Hematopoietic multipotent progenitor cell treated with erythropoietin and hydrocortisone succinate and interleukin-3 and kit ligand, for 17 days (in vitro differentiated cells): Measurements from ENCODE around the gene MYO1A.
A peak's percentile ranks its signal among the peaks of the same experiment; 100 is the strongest.

Experiments used
- DNase-seq: peaks from one replicate; pipeline ENCODE4 v3.0.0-alpha.2; 2015; ENCODE audit warnings: low spot score

The MYO1A gene

DNA sequence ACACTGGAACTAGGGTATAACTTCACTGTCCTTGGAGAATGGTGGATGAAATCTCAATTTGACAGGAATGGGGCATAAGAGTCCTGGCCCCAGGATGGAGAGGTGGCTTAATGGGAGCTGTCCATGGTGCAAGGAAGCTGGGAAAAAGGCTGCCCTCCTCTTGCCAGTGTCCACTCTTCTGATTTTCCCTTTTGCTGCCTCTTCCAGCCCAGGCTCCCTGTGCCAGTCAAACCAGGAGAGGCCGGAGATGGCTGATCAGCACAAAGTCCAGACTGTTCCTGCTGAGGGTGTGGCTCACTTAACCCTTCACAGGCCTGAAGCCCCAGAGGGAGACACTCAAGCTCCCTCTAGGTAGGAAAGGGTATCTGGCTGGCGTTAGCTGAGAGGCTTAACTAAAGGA lies at the start of gene MYO1A:
Gene MYO1A, minus strand, starts transcription at position 240 of the 400 bp plus-strand sequence. CDS start 1,806 bp downstream, outside the sequence.
- no peak for DNase-seq

DNA sequence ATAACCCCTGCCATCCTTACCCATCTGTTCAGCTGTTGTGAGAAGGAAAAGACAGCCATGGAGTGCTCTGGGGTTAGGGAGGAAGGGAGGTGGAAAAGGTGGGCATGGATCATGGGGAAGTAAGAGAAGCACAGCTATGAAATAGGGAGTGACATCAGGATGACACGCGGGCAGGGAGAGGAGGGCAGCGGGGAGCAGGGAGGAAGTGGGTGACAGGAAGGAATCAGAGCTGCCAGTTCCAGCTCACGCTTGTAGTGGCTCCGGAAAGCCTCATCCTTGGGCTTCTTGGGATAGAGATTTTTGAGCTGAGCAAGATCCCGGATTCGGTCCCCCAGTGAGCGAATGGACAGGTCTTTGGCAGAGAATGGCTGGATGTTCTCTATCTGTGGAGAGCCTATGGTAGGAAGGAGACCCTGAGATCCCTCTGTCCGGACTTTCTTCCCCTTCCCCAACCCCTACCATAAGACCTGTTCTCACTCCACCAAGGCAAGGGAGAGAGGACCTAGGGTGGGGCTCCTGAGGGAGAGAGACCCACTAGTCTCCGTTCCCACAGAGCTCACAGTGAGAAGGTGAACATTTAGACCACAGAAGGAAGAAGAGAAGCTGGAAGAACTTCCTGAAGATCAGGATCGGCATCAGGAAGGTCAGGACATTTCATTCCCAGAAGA lies 49.3 kb upstream of the MYO1A start:
- DNase-seq: no peak

DNA sequence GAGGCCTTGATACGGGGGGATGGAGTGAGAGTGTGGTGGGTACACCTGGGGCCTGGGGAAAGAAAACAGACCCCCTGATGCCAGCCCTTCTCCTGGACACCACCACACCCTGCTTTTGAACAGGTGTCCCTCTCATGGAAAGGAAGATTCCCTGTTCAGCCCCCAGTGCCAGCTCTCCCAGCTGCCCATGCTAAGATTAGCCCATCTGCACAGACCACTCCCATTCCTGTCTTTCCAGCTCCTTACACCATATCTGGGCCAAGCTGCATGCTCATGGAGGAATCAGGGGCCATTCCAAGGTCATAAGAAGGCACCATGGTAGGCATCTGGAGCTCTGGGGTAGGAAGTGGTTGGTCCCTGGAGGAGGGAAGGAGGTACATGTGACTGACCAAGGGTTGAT lies 48.6 kb upstream of the MYO1A start:
- no peak for DNase-seq

DNA sequence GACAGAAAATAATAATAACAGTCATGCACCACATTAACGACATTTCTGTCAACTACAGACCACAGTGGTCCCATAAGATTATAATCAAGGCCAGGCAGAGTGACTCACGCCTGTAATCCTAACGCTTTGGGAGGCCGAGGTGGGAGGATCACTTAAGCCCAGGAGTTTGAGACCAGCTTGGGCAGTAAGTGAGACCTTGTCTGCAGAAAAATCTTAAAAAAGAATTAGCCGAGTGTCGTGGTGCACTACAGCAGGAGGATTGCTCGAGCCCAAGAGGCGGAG lies 47.6 kb upstream of the MYO1A start:
- DNase-seq: no peak

DNA sequence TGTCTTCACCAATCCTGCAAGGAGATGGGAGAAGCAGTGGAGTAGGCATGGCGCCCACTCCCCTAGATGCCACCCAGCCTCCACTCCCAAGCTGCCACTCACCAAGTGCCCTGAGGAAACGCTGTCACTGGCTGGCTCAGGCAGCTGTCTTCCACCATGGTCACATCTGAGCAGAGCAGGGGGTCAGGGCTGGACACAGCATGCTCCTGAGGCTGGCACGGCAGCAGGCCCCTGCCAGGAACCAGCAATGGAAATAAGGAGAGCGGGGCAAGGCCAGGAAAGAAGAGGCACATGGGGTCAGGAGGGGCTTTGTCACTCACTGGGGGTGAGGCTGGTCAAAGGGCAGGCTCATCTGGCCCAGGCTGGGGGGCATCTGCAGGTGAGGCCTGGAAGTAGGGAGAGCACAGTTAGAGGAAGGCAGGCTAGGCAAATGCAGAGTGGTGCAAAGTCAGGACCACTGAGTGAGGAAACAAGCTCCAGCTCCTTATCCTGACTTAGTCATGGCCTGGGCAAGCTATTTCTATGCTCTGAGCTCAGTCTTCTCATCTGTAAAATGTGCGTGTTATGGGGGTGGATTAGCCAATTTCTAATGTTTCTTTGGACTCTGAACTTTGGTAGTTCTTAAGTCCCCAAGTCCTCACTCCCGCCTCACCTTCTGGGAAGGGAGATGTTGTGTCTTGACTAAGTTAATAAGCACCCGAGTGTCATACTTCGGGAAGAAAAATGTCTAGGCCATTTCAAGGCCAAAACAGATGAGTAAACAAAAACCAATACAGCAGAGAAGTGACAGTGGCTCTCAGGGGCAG lies 47.0 kb upstream of the MYO1A start:
- no peak for DNase-seq

DNA sequence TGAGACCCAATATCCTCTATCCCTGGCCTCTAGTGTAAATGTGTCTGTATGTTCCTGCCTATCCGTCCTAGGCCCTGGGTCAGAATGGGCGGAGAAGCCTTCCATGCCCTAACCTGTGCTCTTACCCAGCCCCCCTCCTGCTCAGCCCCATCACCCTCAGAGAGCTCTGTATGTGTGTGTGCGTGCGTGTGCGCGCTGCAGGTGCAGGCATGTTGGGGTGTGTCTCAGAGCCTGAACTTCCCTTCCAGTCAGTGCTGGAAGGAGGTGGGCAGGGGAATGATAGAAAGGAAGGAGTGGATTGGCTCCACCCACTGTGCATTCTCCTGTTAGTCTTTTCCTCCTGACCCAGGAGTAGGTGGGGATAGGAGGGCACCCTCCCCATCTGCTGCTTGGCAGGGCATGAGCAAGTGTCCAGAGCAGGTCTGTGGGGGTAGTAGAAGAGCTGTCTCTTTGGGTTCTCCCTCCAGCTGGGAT lies 46.2 kb upstream of the MYO1A start:
- no peak for DNase-seq

DNA sequence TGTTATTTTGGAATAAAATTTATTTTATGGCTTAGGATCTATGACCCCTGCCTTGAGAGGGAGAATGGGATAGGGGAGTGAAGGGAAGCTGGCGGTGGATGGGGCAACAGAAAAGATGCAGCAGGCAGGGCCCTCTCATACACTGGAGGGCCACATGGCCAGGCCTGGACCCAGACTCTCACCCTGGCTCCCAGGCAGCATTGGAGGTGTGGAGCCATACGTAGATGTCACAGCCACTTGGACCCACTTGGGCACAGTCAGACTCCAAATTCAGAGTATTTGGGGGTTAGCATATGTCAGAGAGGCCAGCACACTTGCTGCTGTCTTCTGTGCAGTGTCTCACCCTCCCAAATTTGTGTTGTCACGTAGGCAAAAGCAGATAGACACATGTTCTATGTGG lies 45.5 kb upstream of the MYO1A start:
- no peak for DNase-seq

DNA sequence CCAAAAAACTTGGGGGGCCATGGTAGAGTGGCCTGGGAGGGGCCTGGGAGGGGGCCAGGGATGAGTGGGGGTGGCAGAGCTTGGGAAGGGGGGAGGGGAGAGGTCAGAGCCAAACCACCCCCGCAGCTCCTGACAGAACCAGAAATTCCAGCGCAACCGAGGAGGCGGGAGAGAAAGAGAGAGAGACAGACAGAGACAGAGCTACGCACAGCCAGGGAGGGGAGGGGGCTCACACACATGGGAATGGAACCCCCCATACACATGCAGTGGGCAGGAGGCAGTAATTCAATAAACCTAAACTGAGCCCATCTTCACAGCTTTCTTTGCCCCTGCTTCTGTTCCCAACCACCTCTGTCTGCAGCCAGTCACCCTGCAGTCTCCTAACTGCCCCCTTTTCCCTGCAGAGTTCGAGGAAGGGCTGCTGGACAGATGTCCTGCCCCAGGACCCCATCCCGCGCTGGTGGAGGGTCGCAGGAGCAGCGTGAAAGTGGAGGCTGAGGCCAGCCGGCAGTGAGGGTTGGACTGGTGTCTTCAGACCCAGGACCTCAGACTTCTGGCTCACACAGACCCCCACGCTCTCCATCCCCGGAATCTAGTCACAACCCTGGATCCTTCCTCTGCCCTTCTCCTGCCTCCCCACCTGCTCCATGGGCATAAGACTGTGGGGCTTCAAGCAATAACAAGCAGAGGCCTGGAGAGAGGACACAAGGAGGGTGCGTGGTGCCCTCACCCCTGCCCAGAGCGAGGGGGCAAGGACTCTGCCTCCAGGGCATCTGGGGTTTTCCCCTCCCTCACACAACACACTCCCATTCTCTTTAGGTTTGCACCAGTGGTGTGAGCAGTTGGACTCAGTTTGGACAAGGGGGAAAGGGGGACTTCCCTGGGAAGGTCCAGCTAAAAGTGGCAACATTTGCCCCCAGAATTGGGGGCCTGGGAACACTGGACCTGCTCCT lies 44.6 kb upstream of the MYO1A start:
- DNase-seq: no peak

DNA sequence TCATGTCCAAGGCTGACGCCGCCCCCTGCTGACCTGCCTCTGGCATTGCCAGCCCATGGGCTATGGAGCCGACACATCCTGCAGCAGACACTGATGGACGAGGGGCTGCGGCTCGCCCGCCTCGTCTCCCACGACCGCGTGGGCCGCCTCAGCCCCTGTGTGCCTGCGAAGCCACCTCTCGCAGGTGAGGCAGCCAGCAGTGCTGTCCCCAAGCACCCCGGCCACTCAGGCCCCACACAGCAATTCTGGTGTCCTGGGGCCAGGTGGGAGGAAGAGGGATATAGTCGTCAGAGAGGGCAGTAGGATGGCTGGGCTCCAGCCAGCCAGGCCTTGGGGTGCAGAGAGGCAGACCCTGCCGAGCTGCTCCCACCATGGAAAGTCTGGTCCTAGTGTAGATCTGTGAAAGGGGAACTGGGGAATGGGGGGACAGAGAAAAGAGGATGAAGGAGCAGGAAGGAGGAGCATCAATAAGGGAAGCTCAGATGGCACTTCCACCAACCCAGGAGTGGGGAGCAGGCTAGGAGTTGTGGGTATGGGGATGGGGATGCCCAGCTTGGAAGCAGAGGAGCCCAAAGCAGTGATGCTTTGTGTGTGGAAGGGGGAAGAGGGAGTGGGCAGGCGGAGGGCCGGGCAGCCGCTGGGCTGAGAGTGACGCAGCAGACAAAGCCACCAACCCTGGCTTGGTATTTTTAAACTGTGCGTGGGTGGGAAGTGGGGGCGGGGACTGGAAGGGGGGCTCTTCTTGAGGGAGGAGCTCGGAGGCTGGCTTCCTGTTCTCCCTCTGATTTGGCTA lies 43.7 kb upstream of the MYO1A start:
- peak; percentile 55 for DNase-seq

DNA sequence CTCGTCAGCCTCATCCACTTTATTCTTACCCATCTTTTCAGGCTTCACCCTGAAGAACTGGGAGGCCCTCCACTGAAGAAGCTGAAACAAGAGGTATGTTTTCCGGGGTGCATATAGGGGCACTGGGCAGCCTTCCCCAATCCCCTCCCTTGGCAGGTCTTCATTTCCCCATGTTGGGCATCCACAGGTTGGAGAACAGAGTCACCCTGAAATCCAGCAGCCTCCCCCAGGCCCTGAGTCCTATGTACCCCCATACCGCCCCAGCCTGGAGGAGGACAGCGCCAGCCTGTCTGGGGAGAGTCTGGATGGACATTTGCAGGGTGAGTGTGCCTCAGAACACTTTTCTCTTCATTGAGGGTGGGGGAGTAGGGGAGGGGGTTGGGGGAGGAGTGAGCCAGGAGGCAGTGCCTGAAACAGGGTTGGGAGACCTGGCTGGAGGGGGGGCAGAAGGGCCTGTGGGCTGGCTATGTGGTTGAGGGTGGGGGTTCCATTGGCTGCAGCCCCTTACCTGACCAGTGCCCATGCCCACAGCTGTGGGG lies 43.0 kb upstream of the MYO1A start:
- DNase-seq: no peak

DNA sequence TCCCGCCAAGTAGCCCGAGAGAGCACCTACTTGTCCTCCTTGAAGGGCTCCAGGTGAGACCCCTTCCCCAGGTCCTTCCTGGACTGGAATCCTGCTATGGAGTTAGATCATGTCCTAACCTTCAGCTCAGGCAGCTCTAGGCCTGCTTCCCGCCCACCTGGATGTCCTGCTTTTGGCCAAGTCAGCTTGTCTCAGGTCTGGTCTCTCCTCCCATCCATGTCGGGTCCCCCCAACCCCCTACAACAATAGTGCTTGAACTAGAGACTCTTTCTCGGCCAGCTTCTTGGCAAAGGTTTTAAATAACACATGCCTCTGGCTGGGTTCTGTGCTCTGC lies 42.6 kb upstream of the MYO1A start:
- DNase-seq: no peak

DNA sequence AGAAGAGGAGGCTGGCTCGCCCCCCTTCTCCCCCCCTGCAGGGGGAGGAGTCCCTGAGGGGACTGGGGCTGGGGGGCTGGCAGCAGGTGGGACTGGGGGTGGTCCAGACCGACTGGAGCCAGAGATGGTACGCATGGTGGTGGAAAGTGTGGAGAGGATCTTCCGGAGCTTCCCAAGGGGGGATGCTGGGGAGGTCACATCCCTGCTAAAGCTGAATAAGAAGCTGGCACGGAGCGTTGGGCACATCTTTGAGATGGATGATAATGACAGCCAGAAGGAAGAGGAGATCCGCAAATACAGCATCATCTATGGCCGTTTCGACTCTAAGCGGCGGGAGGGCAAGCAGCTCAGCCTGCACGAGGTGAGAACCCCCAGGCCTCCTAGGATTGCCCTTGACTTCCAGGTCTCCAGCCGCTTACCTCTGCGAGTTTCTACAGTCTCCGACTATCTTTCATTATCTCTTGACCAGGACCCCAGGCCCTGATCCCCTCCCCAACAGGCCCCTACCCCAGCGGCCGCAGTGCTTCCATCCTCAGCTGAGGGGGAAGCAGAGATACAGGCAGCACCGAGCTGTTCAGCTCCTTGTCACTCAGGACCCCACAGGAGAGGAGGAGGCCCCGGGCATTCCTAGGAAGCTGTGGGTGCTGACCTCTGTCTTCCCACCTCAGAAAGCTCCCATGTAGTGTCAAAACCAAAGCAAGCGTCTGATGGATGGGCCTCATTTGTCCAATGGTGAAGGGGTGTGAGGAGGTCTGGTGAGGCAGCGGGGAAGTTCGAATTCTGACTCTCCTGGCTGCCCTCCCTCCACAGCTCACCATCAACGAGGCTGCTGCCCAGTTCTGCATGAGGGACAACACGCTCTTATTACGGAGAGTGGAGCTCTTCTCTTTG lies 42.0 kb upstream of the MYO1A start:
- DNase-seq: no peak

DNA sequence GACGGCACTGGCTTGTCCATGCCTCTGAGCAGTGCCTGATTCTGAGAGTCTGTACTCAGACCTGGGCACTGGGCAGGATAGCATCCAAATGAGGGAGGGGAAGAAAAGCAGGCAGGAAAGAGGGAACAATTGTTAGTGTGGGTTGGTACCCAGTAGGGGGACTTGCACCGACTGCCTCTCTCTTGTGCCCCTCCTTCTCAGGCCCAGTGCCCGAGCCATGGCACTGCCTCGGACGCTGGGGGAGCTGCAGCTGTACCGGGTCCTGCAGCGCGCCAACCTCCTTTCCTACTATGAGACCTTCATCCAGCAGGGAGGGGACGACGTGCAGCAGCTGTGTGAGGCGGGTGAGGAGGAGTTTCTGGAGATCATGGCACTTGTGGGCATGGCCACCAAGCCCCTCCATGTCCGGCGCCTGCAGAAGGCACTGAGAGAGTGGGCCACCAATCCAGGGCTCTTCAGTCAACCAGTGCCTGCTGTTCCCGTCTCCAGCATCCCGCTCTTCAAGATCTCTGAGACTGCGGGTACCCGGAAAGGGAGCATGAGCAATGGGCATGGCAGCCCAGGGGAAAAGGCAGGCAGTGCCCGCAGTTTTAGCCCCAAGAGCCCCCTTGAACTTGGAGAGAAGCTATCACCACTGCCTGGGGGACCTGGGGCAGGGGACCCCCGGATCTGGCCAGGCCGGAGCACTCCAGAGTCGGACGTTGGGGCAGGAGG lies 41.2 kb upstream of the MYO1A start:
- DNase-seq: no peak

DNA sequence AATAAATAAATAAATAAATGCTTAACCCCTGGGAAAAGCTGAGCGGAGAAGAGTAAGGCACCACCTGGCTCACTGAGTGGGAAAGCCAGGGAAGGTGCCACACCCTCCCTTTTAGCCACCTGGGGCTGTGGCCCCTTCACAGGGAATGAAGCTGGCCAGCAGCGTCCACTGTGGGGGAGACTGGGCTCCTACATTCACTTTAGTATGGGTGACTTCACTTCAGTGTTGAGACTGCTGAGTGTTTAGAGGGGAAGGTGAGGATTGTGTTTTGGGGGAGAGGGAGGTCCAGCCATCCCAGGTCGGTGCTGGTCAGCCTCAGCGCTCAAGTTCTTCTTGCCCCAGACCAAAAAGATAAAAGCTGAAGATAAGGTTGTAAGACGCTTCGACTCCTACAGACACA lies 40.6 kb upstream of the MYO1A start:
- no peak for DNase-seq

DNA sequence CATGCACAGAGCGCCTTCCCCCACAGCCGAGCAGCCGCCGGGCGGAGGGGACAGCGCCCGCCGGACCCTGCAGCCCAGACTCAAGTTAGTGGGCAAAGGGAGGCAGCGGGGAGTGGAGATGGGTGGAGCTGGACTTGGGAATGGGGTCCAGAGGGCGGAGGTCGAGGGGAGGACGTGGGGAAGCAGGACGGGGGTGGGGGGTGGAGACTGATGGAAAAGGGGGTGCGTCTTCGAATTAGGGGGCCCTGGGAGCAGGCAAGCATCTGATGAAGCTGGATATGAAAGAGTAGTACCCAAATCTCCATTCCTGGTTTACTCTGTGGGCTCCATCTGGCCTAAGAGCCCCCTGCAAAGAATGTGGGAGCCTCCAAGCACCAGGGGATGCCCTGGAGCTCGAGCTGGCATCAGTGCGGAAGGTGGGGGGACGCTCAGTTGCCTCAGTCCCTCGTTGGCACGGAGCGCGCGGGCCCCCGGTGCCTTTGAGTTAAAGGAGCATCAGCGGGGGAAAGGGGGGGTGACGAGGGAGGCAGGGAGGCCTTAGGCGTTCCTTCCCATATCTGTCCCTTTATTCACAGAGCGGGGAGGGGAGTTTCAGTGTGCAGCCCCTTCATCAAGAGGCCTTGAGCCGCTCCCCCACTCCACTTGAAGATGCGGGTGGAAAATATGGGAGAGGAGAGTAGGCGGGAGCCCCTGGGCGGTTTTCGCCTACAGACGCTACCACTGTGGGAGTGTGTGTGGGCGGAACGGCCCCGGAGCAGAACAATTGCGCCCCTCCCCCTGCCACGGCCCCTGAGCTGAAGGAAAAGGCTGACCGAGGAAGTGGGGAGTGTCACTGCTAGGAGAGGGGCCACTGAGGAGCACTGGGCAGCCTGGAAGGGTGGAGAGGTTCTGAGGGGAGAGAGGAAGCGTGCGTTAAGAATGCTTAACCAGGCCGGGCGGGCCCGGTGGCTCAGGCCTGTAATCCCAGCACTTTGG lies 39.6 kb upstream of the MYO1A start:
- DNase-seq: no peak

DNA sequence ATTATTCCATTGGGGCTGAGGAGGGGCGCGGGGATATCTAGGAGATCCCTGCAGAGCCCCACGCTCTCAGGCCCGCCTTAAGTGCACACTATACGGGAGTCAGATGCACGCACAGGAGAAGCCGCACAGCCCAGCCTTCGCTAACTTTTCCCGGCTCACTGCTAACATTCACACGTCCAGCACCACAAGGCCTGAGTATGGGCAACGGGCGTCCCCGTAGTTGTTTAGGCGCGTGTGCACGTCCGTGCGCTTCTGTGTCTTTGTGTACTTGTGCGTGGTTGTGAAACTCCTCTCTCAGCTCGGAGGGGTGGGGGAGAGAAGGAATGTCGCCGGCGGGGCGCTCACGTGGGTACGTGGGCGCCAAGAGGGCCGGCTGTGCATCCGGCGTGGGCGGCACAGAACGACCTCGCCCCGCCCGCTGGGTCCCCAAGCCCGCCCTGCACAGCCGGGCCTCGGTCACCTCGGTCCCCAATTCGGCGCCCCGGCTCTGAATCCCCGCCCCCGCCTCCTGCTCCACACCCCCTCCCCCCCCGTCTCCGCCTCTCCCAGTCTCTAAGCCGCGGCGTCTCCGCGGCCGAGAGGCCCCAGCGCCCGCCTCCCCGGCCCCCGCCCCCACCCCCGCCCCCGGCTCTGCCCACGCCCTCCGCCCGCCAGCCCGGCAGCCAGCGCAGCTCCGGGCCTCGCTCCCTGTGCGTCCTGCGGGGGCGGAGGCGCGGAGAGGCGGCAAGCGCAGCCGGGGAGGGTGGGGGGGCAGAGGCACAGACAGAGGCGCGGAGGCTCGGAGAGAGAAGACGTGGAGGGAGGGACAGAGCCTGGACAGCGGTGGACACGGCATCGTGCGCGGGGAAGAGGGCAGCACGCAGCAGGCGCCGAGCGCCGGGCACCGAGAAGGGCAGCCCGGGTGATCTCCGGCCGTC lies 38.7 kb upstream of the MYO1A start, which contains the start of gene NAB2:
Gene NAB2, plus strand, starts transcription at position 761 of the 917 bp plus-strand sequence. CDS start 158 bp downstream, outside the sequence.
- peak; percentile 72 for DNase-seq

DNA sequence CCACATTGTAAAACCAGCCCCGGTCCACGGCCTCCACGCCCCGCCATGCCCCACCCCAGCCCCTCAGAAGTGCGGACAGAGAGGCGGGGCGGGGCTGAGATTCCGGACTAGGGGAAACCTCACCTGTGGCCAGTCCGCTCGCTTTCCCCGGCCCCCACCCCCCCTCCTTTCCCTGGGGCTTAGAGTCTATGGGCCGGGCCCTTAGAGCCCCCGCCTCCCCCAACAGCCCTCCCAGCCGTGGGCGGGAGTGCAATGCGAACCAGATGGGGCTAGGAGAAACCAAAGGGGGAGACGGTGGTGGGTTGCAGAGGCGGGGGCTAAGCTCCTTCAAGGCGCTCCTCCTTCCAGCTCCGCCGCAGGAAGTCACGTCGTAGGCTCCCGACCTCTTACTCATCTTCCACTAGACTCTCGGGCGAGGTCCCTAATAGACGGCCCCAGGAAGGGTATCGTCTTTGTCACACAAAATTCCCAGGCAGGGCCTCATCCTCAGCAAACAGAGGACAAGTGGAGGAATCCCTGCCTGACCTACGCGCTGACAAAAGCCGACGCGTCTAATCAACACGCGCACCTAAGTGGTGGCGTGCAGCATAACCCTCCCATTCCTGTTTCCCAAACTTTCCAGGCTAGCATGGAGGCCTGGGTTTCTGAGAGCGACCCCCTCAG lies 37.9 kb upstream of the MYO1A start:
- peak; percentile 28 for DNase-seq
